Forelimb muscle (tissue), 1 donor: ENCODE measurements around the gene ZCCHC7. TPM values are rescaled to one million over a fixed set of nuclear protein-coding genes. Genes with fewer than 3 reads are reported as not detected.
"Not testable (repeated sequence)": the region's sequence is repeated elsewhere in the genome, so short reads cannot be mapped to it uniquely, and the experiment has no call there.

Source experiments
- DNase-seq: peaks from one replicate; pipeline ENCODE4 v3.0.0-alpha.2; 2013; ENCODE audit warnings: low read depth
- polyA plus RNA-seq: library from polyadenylated mRNA; unstranded; fragments of 120-200 nt; gene quantifications from one replicate; pipeline ENCODE4 v1.2.1, GENCODE V29; 2013; ENCODE audit not compliant: insufficient read length

The ZCCHC7 gene
- polyA plus RNA-seq, 1 donor, result 12.3 TPM

GRCh38 chr9:37120843-37121335 is 515 bp downstream of the ZCCHC7 start:
- DNase-seq, result peak; percentile 13

DNA sequence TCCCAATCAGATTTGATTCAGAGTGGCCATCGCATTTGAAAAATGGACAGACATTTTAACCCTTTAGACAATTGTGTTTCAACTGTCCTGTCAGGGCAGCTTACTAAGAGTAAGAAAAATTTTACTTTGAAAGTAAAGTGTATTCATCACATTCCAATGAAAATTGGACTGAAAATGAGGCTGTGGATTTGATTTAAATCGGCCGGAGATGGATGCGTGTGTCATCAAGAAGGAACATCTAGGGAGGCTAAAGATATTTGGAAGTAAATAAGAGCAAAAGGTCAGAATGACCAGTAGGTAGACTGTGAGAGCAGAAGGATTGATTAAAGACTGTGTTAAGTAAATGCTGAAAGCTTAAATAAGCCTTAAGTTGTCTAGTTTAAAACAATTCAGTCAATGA is 1.5 kb downstream of the ZCCHC7 start:
- no peak for DNase-seq

DNA sequence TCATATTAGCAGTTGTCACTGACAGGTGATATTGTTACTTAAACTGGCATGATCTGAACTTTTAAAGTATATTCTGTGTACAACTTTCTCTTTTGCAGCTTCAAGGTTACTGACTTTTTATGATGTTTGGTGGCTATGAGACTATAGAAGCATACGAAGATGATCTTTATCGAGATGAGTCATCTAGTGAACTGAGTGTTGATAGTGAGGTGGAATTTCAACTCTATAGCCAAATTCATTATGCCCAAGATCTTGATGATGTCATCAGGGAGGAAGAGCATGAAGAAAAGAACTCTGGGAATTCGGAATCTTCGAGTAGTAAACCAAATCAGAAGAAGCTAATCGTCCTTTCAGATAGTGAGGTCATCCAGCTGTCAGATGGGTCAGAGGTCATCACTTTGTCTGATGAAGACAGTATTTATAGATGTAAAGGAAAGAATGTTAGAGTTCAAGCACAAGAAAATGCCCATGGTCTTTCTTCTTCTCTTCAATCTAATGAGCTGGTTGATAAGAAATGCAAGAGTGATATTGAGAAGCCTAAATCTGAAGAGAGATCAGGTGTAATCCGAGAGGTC is 5.9 kb downstream of the ZCCHC7 start:
- no peak for DNase-seq

GRCh38 chr9:37127018-37127417 is 6.6 kb downstream of the ZCCHC7 start:
- no peak for DNase-seq

DNA sequence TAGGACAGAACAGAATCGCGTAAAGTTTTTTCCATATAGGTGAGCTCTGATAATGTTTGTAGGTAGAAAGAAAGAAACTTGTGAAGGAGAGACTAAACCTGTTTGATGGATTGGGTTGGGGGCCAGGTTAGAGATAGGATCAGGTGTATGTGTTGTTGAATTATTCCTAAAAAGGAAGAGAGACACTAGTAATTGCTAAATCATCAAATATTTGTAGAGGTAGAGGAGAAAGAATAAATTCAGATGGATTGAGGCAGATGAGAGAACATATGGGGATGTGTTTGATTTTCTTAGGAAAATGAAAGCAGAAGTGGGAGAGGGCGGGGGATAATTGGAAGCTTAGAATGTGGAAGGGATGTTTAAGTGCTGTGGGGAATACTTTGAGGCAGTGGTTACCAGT is 7.7 kb downstream of the ZCCHC7 start:
- DNase-seq, result no peak

GRCh38 chr9:37134166-37134565 is 13.8 kb downstream of the ZCCHC7 start:
- DNase-seq, result no peak

- DNase-seq, result no peak
Measured at GRCh38 chr9:37141015-37141414, 20.6 kb downstream of the ZCCHC7 start.

DNA sequence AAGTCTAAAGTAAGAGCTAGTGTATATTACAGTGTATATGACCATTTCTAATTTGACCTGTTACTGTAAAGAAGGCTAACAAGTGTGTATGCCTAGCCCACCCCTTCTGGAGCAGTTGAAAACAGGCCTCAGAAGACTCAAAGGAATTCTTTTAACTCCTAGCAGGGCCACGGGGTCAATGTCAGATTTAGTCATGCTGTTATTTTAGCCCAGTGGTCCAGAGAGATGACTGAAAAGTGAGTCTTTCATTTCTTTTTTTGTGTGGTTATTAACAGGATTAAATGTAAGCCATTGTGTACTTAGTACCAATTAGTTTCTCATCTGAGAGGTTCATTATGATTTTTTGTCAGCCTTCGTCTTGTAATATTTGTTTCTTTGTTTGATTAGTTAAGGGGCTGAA is 24.4 kb downstream of the ZCCHC7 start:
- no peak for DNase-seq

DNA sequence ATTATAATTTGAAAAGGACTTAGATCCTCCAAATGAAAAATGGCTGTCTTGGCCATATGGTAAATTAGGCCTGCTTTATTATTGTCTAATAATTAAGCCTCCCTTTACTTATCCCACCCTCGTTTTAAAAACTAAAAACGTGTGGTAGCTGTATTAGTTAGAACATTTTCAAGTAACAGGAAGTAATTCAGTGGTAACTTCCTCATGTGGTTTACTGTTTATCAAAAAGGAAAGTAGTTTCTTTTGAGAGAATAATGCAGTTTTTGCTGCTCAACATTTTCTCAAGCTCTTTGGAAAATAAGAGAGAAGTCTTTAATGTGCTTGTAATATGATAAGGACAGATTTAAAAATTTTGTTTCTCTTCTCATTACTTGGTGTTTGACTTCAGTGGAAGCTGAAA is 26.0 kb downstream of the ZCCHC7 start:
- DNase-seq, result no peak

DNA sequence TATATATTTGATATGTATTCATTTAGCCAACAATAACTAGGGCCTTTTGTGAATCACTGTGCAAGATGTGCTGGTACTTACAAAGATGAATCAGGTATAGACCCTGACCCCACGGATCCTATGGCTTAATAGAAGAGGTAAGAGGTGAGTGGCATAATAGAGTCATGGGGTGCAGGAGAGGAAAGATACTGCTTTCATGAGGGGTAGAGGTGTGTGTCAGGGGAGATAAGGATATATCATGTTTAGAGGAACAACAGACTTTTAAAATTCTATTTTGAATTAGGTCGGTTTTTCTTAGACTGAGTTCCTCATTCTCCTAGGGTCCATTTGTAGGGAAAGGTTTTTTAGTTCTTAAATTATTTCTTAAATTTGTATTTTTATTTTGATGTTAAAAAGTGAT is 27.8 kb downstream of the ZCCHC7 start:
- DNase-seq, result no peak

GRCh38 chr9:37149666-37150308 is 29.4 kb downstream of the ZCCHC7 start:
- DNase-seq, result no peak

- DNase-seq, result no peak
Measured at GRCh38 chr9:37150415-37150814, 30.0 kb downstream of the ZCCHC7 start.

GRCh38 chr9:37151812-37152211 is 31.4 kb downstream of the ZCCHC7 start:
- no peak for DNase-seq

DNA sequence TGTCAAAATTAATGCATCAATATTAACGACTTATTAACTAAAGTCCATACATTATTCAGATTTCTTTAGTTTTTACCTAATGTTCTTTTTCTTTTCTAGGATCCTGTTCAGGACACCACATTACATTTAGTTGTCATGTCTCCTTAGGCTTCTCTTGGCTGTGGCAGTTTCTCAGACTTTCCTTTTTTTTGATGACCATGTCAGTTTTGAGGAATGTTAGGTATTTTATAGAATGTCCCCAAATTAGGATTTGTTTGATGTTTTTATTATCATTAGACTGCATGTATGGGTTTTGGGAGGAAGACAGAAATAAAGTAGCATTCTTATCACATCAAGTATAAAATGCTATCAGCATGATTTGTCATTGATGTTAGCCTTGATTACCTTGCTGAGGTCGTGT is 32.0 kb downstream of the ZCCHC7 start:
- no peak for DNase-seq

DNA sequence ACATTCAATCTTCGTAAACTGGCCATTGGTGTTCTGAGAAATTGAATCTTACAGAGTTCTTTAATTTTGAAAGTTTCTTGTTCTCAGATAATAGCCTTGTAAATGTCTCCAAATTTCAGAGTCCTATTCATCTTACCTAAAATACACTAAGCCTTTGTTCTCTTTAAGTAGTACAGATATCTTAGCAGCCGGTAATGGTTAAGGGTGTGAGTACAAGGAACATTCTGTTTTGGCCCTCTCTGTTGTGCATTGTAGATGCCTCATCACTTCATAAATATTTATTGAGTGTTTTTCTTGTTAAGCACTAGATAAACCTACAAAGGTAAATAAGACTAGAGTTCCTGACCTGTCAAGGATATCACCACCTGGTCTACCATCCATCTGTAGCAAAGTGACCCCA is 35.2 kb downstream of the ZCCHC7 start:
- no peak for DNase-seq

DNA sequence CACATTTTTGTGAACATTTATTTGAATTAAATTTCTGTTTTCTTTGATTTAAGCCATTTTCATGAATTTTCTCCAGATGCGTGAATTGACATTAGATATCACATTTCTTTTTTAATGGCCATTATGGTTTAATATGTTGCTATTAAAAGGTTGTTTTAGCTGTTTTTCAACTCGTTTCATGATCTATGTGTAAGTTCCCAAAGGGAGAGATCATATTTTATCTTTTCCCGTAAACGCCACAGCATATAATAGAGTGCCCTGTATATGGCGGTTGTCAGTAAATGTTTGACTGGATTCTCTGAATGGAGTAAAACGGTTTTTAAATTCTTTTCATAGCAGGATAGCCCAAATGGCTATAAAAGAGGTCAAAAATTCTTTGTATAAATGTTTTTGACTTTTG is 35.8 kb downstream of the ZCCHC7 start:
- DNase-seq, result no peak

- DNase-seq, result no peak
Measured at GRCh38 chr9:37156781-37157356, 36.5 kb downstream of the ZCCHC7 start.

GRCh38 chr9:37157726-37158377 is 37.5 kb downstream of the ZCCHC7 start:
- no peak for DNase-seq

- no peak for DNase-seq
Measured at GRCh38 chr9:37163299-37163698, 42.9 kb downstream of the ZCCHC7 start.

GRCh38 chr9:37164335-37164734 is 44.0 kb downstream of the ZCCHC7 start:
- DNase-seq, result not testable (repeated sequence)

- no peak for DNase-seq
Measured at GRCh38 chr9:37165644-37166043, 45.3 kb downstream of the ZCCHC7 start.

DNA sequence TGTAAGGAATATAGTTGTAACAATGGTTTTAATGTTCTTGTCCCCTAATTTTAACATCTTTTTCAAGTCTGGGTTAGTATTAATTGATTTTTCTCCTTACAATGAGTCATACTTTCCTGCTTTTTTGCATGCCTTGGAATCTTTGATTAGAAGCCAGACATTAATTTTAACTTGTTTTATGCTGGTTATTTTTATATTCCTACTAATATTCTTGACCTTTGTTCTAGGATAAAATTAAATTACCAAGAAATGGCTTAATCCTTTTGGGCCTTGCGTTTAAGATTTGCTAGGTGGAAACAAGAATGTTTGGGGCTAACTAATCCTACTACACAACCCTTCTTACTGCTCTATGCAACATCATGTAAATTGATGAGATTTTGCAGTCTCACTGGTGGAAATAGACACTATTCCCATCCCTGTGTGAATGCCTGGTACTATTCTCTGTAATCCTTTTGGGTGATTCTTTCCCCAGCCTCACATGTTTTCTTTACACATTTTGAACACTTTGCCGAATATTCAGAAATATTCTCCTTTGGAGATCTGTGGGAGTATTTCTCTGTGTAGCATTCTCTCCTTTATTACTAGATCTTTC is 47.2 kb downstream of the ZCCHC7 start:
- DNase-seq, result no peak
